Progenitor cell of endocrine pancreas (in vitro differentiated cells): ENCODE measurements around the gene SLC5A11. TPM values are rescaled to one million over a fixed set of nuclear protein-coding genes. Genes with fewer than 3 reads are reported as not detected.

ENCODE experiments used
- DNase-seq: peaks from one replicate; pipeline ENCODE4 v3.0.0; 2021; ENCODE audit warnings: low spot score; ENCODE audit not compliant: unreplicated experiment
- H3K27ac Mint-ChIP-seq: 2 replicates; pipeline ENCODE4 v1.8.0; 2021; ENCODE audit warnings: mild to moderate bottlenecking, moderate library complexity, mixed read lengths
- H3K27me3 Mint-ChIP-seq: 2 replicates; pipeline ENCODE4 v1.8.0; 2021; ENCODE audit warnings: mixed read lengths
- H3K36me3 Mint-ChIP-seq: 2 replicates; pipeline ENCODE4 v1.8.0; 2022; ENCODE audit warnings: mixed read lengths; ENCODE audit not compliant: insufficient read depth
- H3K4me1 Mint-ChIP-seq: 2 replicates; pipeline ENCODE4 v1.8.0; 2021; ENCODE audit warnings: low read depth, mixed read lengths
- H3K4me3 Mint-ChIP-seq: 2 replicates; pipeline ENCODE4 v1.8.0; 2021; ENCODE audit warnings: low read depth, mild to moderate bottlenecking, moderate library complexity, mixed read lengths
- H3K9me3 Mint-ChIP-seq: 2 replicates; pipeline ENCODE4 v1.8.0; 2021; ENCODE audit warnings: low read depth, mixed read lengths
- CTCF ChIP-seq: fragments of 200-600 bp; sonication (generic); IDR thresholded peaks from one replicate; pipeline ENCODE4 v1.5.0; 2021; ENCODE audit warnings: antibody characterized with exemption, mild to moderate bottlenecking; ENCODE audit not compliant: unreplicated experiment
- total RNA-seq: library from RNA; stranded (reverse); gene quantifications from 2 replicates; pipeline ENCODE4 v1.2.1, GENCODE V29; 2021

Gene SLC5A11
- total RNA-seq, 1 donor from 2014 or later, result 0.38 TPM

- no peak for DNase-seq
- no peak for TF ChIP-seq CTCF
- no peaks in the 10 kb centered on the region for H3K36me3 Mint-ChIP-seq
- H3K4me3 Mint-ChIP-seq, result no peak overlapping the region
- peaks cover 2% of the 10 kb centered on the region for H3K4me1 Mint-ChIP-seq
- no peaks in the 10 kb centered on the region for H3K27me3 Mint-ChIP-seq
- H3K9me3 Mint-ChIP-seq, result no peaks in the 10 kb centered on the region
- no peak overlapping the region for H3K27ac Mint-ChIP-seq
Observed at GRCh38 chr16:24849641-24850040, 3.9 kb downstream of the SLC5A11 start.

GRCh38 chr16:24850289-24850938 is 4.7 kb downstream of the SLC5A11 start:
- H3K9me3 Mint-ChIP-seq, result no peaks in the 10 kb centered on the region
- no peak for TF ChIP-seq CTCF
- no peaks in the 10 kb centered on the region for H3K27me3 Mint-ChIP-seq
- H3K36me3 Mint-ChIP-seq, result no peaks in the 10 kb centered on the region
- DNase-seq, result no peak
- H3K4me3 Mint-ChIP-seq, result no peak overlapping the region
- no peak overlapping the region for H3K27ac Mint-ChIP-seq
- H3K4me1 Mint-ChIP-seq, result peaks cover 2% of the 10 kb centered on the region

- no peaks in the 10 kb centered on the region for H3K36me3 Mint-ChIP-seq
- peaks cover 2% of the 10 kb centered on the region for H3K4me1 Mint-ChIP-seq
- no peaks in the 10 kb centered on the region for H3K27me3 Mint-ChIP-seq
- no peak for TF ChIP-seq CTCF
- no peak overlapping the region for H3K4me3 Mint-ChIP-seq
- no peak for DNase-seq
- no peaks in the 10 kb centered on the region for H3K9me3 Mint-ChIP-seq
- no peak overlapping the region for H3K27ac Mint-ChIP-seq
Observed at GRCh38 chr16:24851700-24852099, 5.9 kb downstream of the SLC5A11 start.

- Mint-ChIP-seq H3K27ac (no peak overlapping the region), H3K4me3 (no peak overlapping the region), H3K4me1 (no peaks in the 10 kb centered on the region), H3K36me3 (no peaks in the 10 kb centered on the region), H3K27me3 (no peaks in the 10 kb centered on the region), H3K9me3 (no peaks in the 10 kb centered on the region)
- no peak for TF ChIP-seq CTCF
- DNase-seq, result no peak
Observed at GRCh38 chr16:24852281-24852721, 6.5 kb downstream of the SLC5A11 start.

- no peaks in the 10 kb centered on the region for H3K9me3 Mint-ChIP-seq
- H3K4me1 Mint-ChIP-seq, result no peaks in the 10 kb centered on the region
- H3K27ac Mint-ChIP-seq, result no peak overlapping the region
- no peaks in the 10 kb centered on the region for H3K27me3 Mint-ChIP-seq
- no peaks in the 10 kb centered on the region for H3K36me3 Mint-ChIP-seq
- TF ChIP-seq CTCF, result no peak
- DNase-seq, result no peak
- no peak overlapping the region for H3K4me3 Mint-ChIP-seq
Observed at GRCh38 chr16:24853169-24853824, 7.5 kb downstream of the SLC5A11 start.
